HuH-7.5 (cell line): ENCODE data around the gene DMAC1.

ENCODE experiments used
- DNase-seq: peaks from one replicate; pipeline ENCODE4 v3.0.0; 2011; ENCODE audit warnings: low spot score

DMAC1 gene

GRCh38 chr9:7782400-7783120 lies 17.0 kb downstream of the DMAC1 start:
- DNase-seq: no peak

- DNase-seq: no peak
These were observed 19.2 kb downstream of the DMAC1 start for GRCh38 chr9:7780261-7780988.

- no peak for DNase-seq
These were observed 20.6 kb downstream of the DMAC1 start for GRCh38 chr9:7778851-7779600.

GRCh38 chr9:7777771-7778170 lies 21.8 kb downstream of the DMAC1 start:
- DNase-seq: no peak

- no peak for DNase-seq
These were observed 29.5 kb downstream of the DMAC1 start for GRCh38 chr9:7770111-7770510.

- DNase-seq: no peak
These were observed 37.0 kb downstream of the DMAC1 start for GRCh38 chr9:7762600-7762999.

GRCh38 chr9:7760014-7760415 lies 39.6 kb downstream of the DMAC1 start:
- no peak for DNase-seq

GRCh38 chr9:7756088-7756487 lies 43.5 kb downstream of the DMAC1 start:
- DNase-seq: no peak

GRCh38 chr9:7752481-7752880 lies 47.1 kb downstream of the DMAC1 start:
- no peak for DNase-seq
